Measurements from ENCODE around the gene RRAS2.

The RRAS2 gene

DNA sequence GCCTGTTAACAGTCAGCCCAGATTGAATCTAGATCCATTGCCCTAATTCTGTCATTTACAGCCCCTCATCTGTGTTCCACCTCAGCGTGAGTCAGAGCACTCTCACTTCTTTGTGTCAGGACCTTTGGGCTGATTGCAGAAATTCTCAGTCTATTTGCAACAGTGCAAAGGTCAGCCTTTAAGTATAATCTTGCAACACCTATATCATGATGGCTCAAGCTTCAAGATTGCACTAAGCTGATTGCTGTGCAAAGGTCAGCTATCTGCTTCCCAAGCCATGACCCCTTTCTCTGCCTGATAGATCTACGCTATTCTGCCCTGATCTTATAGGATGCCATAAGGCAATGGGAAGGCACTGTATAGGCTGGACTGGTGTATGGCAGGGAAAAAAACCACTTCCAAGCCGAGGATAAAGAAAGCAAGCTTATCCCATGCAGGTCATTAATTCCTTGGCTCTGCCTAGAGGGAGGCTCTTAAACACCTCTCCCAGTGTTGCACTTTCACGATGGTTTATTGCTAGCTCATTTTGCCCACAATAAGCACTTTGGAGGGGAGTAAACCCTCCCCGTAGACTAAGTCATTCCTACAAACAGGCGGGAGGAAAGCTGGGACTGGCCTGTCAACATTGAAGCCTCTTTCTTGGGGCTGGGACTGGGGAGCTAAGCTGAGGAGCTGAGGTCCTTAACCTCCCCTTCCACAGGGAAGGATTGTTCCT lies 100.6 kb downstream of the RRAS2 start:
- H3K27me3 ChIP-seq (ENCODE audit: insufficient read depth, poor library complexity, severe bottlenecking), result peaks cover 11% of the 10 kb centered on the region
- H3K27ac ChIP-seq (replicated peaks), result no peak overlapping the region
- TF ChIP-seq, protein P1, sequence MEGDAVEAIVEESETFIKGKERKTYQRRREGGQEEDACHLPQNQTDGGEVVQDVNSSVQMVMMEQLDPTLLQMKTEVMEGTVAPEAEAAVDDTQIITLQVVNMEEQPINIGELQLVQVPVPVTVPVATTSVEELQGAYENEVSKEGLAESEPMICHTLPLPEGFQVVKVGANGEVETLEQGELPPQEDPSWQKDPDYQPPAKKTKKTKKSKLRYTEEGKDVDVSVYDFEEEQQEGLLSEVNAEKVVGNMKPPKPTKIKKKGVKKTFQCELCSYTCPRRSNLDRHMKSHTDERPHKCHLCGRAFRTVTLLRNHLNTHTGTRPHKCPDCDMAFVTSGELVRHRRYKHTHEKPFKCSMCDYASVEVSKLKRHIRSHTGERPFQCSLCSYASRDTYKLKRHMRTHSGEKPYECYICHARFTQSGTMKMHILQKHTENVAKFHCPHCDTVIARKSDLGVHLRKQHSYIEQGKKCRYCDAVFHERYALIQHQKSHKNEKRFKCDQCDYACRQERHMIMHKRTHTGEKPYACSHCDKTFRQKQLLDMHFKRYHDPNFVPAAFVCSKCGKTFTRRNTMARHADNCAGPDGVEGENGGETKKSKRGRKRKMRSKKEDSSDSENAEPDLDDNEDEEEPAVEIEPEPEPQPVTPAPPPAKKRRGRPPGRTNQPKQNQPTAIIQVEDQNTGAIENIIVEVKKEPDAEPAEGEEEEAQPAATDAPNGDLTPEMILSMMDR (IDR thresholded peaks at IDR 0.05; ENCODE audit: insufficient read depth, low read length), result no peak
- TF ChIP-seq, protein P2, sequence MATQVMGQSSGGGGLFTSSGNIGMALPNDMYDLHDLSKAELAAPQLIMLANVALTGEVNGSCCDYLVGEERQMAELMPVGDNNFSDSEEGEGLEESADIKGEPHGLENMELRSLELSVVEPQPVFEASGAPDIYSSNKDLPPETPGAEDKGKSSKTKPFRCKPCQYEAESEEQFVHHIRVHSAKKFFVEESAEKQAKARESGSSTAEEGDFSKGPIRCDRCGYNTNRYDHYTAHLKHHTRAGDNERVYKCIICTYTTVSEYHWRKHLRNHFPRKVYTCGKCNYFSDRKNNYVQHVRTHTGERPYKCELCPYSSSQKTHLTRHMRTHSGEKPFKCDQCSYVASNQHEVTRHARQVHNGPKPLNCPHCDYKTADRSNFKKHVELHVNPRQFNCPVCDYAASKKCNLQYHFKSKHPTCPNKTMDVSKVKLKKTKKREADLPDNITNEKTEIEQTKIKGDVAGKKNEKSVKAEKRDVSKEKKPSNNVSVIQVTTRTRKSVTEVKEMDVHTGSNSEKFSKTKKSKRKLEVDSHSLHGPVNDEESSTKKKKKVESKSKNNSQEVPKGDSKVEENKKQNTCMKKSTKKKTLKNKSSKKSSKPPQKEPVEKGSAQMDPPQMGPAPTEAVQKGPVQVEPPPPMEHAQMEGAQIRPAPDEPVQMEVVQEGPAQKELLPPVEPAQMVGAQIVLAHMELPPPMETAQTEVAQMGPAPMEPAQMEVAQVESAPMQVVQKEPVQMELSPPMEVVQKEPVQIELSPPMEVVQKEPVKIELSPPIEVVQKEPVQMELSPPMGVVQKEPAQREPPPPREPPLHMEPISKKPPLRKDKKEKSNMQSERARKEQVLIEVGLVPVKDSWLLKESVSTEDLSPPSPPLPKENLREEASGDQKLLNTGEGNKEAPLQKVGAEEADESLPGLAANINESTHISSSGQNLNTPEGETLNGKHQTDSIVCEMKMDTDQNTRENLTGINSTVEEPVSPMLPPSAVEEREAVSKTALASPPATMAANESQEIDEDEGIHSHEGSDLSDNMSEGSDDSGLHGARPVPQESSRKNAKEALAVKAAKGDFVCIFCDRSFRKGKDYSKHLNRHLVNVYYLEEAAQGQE (IDR thresholded peaks at IDR 0.05; ENCODE audit: insufficient replicate concordance, low read depth), result no peak
- no peak for DNase-seq (ENCODE audit: low read depth in 1 of 2, low spot score in 1 of 2)
- no peak overlapping the region for H3K4me3 ChIP-seq (replicated peaks; ENCODE audit: insufficient read depth, low read length)

DNA sequence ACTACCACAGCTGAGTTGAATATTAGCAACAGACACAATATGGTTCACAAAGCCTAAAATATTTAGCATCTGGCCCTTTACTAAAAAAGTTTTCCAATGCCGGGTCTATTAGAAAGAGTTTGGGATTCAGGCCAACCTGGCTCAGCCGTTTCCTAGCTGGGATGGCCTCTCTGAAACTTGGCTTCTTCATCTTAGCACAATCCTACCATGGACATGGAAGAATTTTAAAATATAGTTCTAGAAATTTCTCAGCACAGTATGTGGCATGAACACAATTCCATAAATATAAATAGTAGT lies 103.8 kb downstream of the RRAS2 start:
- DNase-seq (ENCODE audit: low read depth in 1 of 2, low spot score in 1 of 2), result no peak
- Histone ChIP-seq H3K4me3 (replicated peaks; ENCODE audit: insufficient read depth, low read length) (no peak overlapping the region), H3K27ac (replicated peaks) (no peak overlapping the region), H3K27me3 (ENCODE audit: insufficient read depth, poor library complexity, severe bottlenecking) (peaks cover 9% of the 10 kb centered on the region)
- TF ChIP-seq POLR2AphosphoS5 (IDR thresholded peaks at IDR 0.05; ENCODE audit: low read depth) (no peak), SPI1 (IDR thresholded peaks at IDR 0.05; ENCODE audit: borderline replicate concordance, low read depth) (no peak), GABPA (IDR thresholded peaks at IDR 0.05; ENCODE audit: low read depth) (no peak)
- TF ChIP-seq, protein P2 (IDR thresholded peaks at IDR 0.05; ENCODE audit: insufficient replicate concordance, low read depth), result no peak
- TF ChIP-seq, protein P1 (IDR thresholded peaks at IDR 0.05; ENCODE audit: insufficient read depth, low read length), result no peak

DNA sequence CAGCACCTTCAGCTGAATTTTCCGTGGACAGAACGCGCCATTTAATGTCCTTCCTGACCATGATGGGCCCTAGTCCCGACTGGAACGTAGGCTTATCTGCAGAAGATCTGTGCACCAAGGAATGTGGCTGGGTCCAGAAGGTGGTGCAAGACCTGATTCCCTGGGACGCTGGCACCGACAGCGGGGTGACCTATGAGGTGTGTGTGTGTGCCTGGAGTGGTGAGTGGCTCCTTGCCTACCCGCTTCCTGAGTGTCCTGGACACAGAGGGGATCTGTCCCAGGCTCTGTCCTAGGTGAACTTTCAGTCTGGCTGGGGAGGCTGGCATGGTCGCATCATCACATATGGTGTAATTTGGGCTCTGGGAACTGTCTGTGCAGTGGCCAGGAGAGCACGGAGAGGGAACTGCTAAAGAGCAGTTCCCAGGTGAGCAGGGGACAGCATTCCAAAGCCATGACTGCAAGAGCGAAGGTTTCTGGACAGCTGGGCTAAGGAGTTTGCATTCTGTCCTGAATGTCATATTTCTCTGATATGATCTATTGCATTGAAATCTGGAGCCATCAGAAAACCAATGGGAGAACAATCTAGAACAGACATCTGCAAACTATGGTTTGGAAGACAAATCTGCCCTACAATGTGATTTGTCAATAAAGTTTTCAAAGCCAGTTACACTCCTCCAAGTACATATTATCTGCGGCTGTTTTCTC lies 104.3 kb downstream of the RRAS2 start:
- Histone ChIP-seq H3K4me3 (replicated peaks; ENCODE audit: insufficient read depth, low read length) (no peak overlapping the region), H3K27ac (replicated peaks) (no peak overlapping the region), H3K27me3 (ENCODE audit: insufficient read depth, poor library complexity, severe bottlenecking) (peaks cover 9% of the 10 kb centered on the region)
- no peak for DNase-seq (ENCODE audit: low read depth in 1 of 2, low spot score in 1 of 2)
- TF ChIP-seq, protein P2 (IDR thresholded peaks at IDR 0.05; ENCODE audit: insufficient replicate concordance, low read depth), result no peak
- TF ChIP-seq, protein P1 (IDR thresholded peaks at IDR 0.05; ENCODE audit: insufficient read depth, low read length), result no peak

Measured in HL-60 (cell line).